DMS 273 (cell line): ENCODE data around the gene ZNF160.

Experiments used
- DNase-seq: peaks from one replicate; lab custom pipeline; 2025; ENCODE audit not compliant: unreplicated experiment; lab: John Stamatoyannopoulos, UW

Gene ZNF160

DNA sequence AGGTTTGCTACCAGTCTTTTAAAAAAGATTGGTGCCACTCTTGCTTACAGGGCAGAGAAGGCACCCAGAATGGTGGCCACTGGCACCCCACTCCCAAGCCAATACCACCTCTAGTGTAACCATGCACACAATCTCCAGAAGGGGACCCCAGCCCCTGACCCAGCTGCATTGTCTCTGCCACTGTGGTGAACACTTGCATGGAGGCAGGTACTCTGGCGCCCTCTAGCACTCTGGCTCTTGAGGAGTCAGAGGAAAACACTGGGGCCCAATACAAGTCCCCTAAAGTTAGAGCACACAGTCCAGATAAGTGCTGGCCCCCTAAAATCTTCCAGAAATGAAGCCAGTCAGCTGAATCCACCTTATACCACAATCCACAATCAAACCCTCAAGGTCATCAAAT lies 83.5 kb downstream of the ZNF160 start:
- DNase-seq, result peak; percentile 9
